Panc1 (cell line): ENCODE measurements around the gene CMKLR1. TPM values are rescaled to one million over a fixed set of nuclear protein-coding genes. Genes with fewer than 3 reads are reported as not detected.

Source experiments
- ATAC-seq: fragments of 200-7000 bp; cut with Tn5 transposase; 2 replicates; pipeline ENCODE4 v1.9.1; 2020; ENCODE audit warnings: mild to moderate bottlenecking, moderate library complexity
- BruUV-seq: library from RNA; stranded (reverse); fragments of 400-500 nt; replicated peaks from 2 replicates; lab custom pipeline; 2021; lab: Mats Ljungman, UMichigan
- CTCF ChIA-PET: fragments of 300-600 bp; sonication (Branson Sonifier 250); formaldehyde crosslinking; loops from one replicate; lab custom pipeline; 2022; ENCODE audit warnings: antibody characterized with exemption; lab: Charles Lee
- POLR2A ChIA-PET: fragments of 300-600 bp; sonication (Branson Sonifier 250); formaldehyde crosslinking; loops from one replicate; lab custom pipeline; 2022; ENCODE audit warnings: antibody characterized with exemption; lab: Charles Lee
- DNase-seq: peaks from one replicate; pipeline ENCODE4 v3.0.0-alpha.2; 2010; ENCODE audit warnings: low read depth, low spot score
- H3K27ac ChIP-seq: 2 replicates; pipeline ENCODE4 v1.5.1; 2011; ENCODE audit warnings: mild to moderate bottlenecking, low read length, inconsistent platforms
- H3K27me3 ChIP-seq: fragments of 200-500 bp; sonication (Bioruptor generic); 2 replicates; pipeline ENCODE4 v1.6.0; 2014; ENCODE audit warnings: low read length, inconsistent platforms; ENCODE audit not compliant: control insufficient read depth, insufficient read depth
- H3K36me3 ChIP-seq: fragments of 200-500 bp; sonication (Bioruptor generic); 2 replicates; pipeline ENCODE4 v1.5.1; 2014; ENCODE audit warnings: inconsistent platforms, mild to moderate bottlenecking, low read length, moderate library complexity; ENCODE audit not compliant: control insufficient read depth, insufficient read depth
- H3K4me1 ChIP-seq: 2 replicates; pipeline ENCODE4 v1.5.1; 2011; ENCODE audit warnings: inconsistent platforms, mild to moderate bottlenecking, low read length, moderate library complexity; ENCODE audit not compliant: control insufficient read depth, insufficient read depth
- H3K4me3 ChIP-seq, 2 experiments: 2 replicates each; pipeline ENCODE4 v1.5.1; 2011 to 2012; ENCODE audit warnings: low read depth in 2 of 2, low read length in 2 of 2, mild to moderate bottlenecking in 2 of 2, inconsistent platforms in 1 of 2, moderate library complexity in 1 of 2
- H3K9me3 ChIP-seq: fragments of 200-500 bp; sonication (Bioruptor generic); 2 replicates; pipeline ENCODE4 v1.5.1; 2014; ENCODE audit warnings: low read depth, mild to moderate bottlenecking, inconsistent platforms, low read length, moderate library complexity; ENCODE audit not compliant: control insufficient read depth, insufficient read depth
- POLR2AphosphoS5 ChIP-seq: IDR thresholded peaks from 2 replicates; pipeline ENCODE4 v1.6.1; 2012; ENCODE audit warnings: mild to moderate bottlenecking, low read depth, low read length, moderate library complexity
- SIN3A ChIP-seq: IDR thresholded peaks from 2 replicates; pipeline ENCODE4 v1.6.1; 2012; ENCODE audit warnings: low read depth, mild to moderate bottlenecking, low read length, moderate library complexity, borderline replicate concordance; ENCODE audit not compliant: insufficient read depth
- TCF7L2 ChIP-seq: IDR thresholded peaks from 2 replicates; pipeline ENCODE4 v1.6.1; 2011; ENCODE audit warnings: mild to moderate bottlenecking, low read depth, low read length, inconsistent platforms
- in situ Hi-C: cut with HindIII; loops from 2 replicates; pipeline ENCODE4 v1.10.0; 2016; ENCODE audit warnings: low sequenced_read_pairs, low pct_unique_long_range_greater_than_20kb
- intact Hi-C: fragments of 100-400 bp; cut with micrococcal nuclease; formaldehyde crosslinking; loops from one replicate; pipeline ENCODE4 v1.10.0; 2022; ENCODE audit not compliant: unreplicated experiment
- total RNA-seq: library from RNA; stranded (reverse); gene quantifications from one replicate; pipeline ENCODE4 v1.2.1, GENCODE V29; 2021; ENCODE audit not compliant: unreplicated experiment
- TF ChIP-seq, protein P1 (sequence below): fragments of 450-650 bp; IDR thresholded peaks from 2 replicates; pipeline ENCODE4 v1.5.1; 2017; ENCODE audit warnings: mild to moderate bottlenecking
- TF ChIP-seq, protein P2 (sequence below), 2 experiments: IDR thresholded peaks; 2 replicates each; pipeline ENCODE4 v1.6.1; 2011 to 2012; ENCODE audit warnings: low read depth in 2 of 2, control low read depth in 1 of 2, low read length in 1 of 2, mild to moderate bottlenecking in 1 of 2, moderate library complexity in 1 of 2; ENCODE audit not compliant: insufficient read depth in 1 of 2

CMKLR1 gene
- total RNA-seq, 1 experiment from 2014 or later, result 0.03 TPM

DNA sequence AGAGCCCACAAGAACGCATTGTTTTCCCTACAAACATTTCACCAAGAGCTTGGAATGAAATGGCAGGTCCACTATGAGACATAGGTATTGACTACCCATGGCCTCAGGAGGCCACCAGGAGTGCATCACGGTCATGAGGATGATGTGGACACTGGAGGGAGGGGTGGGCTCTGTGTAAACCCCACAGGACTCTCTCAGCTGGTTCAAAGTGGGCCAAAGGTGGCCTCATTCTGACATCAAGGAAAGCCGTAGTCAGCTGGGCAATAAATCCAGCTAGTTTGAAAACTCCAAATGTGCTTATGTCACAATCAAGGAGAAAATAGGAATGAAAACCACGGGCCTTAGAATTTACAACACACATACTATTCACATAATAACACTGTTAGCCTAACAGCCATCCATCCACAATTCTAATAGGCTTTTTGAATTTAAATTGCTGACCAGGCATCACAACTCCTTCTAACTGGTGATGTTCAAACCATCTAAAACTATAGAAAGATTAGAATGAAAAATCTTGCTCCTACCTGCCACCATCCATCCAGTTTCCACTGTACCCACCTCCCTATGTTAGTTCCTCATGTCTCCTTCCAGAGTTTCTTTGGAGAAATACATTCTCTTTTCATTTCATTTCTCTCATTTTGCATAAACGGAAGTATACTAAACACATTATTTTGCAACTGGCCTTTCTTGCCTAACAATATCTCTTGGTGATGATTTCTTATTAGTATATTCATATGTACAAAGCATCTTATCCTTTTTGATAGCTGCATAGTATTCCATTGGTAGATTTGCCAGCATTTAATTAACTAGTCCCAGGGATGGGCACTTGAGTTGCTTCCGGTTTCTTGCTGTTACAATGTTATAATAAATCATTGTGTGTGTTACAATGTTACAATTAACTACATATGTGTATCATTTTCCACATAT lies 21.5 kb downstream of the CMKLR1 start:
- DNase-seq, result no peak
- in situ Hi-C loops, result no loop called here
- no peak for ATAC-seq
- 0 out of 2 replicates have a peak, but pooled peaks cover 2% of the 10 kb centered on the region for H3K27me3 ChIP-seq
- H3K9me3 ChIP-seq, result no peaks in the 10 kb centered on the region
- POLR2A ChIA-PET, result no interaction called here
- H3K4me1 ChIP-seq, result no peaks in the 10 kb centered on the region
- H3K27ac ChIP-seq, result no peak overlapping the region
- no peaks in the 10 kb centered on the region for H3K36me3 ChIP-seq
- intact Hi-C loops, result no loop called here
- no TSS peak for BruUV-seq
- TF ChIP-seq, protein P1, sequence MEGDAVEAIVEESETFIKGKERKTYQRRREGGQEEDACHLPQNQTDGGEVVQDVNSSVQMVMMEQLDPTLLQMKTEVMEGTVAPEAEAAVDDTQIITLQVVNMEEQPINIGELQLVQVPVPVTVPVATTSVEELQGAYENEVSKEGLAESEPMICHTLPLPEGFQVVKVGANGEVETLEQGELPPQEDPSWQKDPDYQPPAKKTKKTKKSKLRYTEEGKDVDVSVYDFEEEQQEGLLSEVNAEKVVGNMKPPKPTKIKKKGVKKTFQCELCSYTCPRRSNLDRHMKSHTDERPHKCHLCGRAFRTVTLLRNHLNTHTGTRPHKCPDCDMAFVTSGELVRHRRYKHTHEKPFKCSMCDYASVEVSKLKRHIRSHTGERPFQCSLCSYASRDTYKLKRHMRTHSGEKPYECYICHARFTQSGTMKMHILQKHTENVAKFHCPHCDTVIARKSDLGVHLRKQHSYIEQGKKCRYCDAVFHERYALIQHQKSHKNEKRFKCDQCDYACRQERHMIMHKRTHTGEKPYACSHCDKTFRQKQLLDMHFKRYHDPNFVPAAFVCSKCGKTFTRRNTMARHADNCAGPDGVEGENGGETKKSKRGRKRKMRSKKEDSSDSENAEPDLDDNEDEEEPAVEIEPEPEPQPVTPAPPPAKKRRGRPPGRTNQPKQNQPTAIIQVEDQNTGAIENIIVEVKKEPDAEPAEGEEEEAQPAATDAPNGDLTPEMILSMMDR, result no peak
- no peak for TF ChIP-seq SIN3A
- TF ChIP-seq POLR2AphosphoS5, result no peak
- TF ChIP-seq, protein P2, sequence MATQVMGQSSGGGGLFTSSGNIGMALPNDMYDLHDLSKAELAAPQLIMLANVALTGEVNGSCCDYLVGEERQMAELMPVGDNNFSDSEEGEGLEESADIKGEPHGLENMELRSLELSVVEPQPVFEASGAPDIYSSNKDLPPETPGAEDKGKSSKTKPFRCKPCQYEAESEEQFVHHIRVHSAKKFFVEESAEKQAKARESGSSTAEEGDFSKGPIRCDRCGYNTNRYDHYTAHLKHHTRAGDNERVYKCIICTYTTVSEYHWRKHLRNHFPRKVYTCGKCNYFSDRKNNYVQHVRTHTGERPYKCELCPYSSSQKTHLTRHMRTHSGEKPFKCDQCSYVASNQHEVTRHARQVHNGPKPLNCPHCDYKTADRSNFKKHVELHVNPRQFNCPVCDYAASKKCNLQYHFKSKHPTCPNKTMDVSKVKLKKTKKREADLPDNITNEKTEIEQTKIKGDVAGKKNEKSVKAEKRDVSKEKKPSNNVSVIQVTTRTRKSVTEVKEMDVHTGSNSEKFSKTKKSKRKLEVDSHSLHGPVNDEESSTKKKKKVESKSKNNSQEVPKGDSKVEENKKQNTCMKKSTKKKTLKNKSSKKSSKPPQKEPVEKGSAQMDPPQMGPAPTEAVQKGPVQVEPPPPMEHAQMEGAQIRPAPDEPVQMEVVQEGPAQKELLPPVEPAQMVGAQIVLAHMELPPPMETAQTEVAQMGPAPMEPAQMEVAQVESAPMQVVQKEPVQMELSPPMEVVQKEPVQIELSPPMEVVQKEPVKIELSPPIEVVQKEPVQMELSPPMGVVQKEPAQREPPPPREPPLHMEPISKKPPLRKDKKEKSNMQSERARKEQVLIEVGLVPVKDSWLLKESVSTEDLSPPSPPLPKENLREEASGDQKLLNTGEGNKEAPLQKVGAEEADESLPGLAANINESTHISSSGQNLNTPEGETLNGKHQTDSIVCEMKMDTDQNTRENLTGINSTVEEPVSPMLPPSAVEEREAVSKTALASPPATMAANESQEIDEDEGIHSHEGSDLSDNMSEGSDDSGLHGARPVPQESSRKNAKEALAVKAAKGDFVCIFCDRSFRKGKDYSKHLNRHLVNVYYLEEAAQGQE (IDR thresholded peaks at IDR 0.05; ENCODE audit: insufficient read depth in 1 of 2, low read depth in 2 of 2, low read length in 1 of 2), result no peak
- TF ChIP-seq TCF7L2, result no peak
- CTCF ChIA-PET, result no interaction called here
- no peak overlapping the region for H3K4me3 ChIP-seq

DNA sequence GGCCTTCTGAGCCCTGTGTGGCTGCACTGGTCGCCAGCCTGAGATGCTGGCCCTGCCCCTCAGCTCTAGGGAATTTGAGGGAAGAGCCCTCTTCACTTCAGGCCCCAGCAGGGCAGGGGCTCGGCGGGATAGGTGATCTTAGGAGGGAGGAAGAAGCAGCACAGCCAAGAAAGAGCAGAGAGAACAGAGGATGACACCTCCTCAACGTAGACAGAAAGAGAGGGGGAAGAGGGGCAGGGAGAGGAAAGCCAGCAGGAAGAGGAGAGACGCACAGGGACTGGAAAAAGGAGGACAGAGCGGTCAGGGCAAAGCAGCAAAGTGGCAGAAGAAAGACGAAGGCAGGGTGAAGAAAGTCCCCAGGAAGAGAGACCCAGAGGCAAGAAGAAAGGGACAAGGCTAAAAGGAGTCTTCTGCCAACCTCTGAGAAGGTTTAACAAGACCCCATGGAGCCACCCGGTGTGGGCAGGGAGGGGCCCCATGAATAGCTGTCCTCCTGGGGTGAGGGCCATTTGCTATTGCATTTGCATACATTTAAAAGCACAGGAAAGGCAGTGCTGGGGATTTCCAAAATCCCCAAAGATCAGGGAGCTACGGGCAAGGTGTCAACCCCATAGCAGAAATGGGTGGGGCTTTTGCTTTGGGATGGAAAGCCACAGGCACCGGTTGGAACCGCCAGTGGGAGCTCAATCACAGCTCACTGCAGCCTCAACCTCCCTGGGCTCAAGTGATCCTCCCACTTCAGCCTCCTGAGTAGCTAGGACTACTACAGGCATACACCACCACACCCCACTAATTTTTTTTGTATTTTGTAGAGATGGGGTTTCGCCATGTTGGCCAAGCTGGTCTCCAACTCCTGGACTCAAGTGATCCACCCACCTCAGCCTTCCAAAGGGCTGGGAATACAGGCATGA lies 22.7 kb downstream of the CMKLR1 start:
- H3K27ac ChIP-seq, result no peak overlapping the region
- in situ Hi-C loops, result no loop called here
- ChIA-PET CTCF (no interaction called here), POLR2A (interaction anchor here (0.6 kb wide), 1 partner anchor 17 kb away, joined by 3 read pairs; no protein-coding TSS in a partner anchor)
- BruUV-seq, result no TSS peak
- 0 out of 2 replicates have a peak, but pooled peaks cover 2% of the 10 kb centered on the region for H3K27me3 ChIP-seq
- no peak for ATAC-seq
- H3K9me3 ChIP-seq, result no peaks in the 10 kb centered on the region
- TF ChIP-seq, protein P2 (IDR thresholded peaks at IDR 0.05; ENCODE audit: insufficient read depth in 1 of 2, low read depth in 2 of 2, low read length in 1 of 2), result no peak
- no peak for TF ChIP-seq POLR2AphosphoS5
- TF ChIP-seq, protein P1, result no peak
- no peaks in the 10 kb centered on the region for H3K4me1 ChIP-seq
- intact Hi-C loops, result no loop called here
- no peak for DNase-seq
- no peaks in the 10 kb centered on the region for H3K36me3 ChIP-seq
- no peak overlapping the region for H3K4me3 ChIP-seq
